ENCODE data around the gene HAUS2. TPM values are rescaled to one million over a fixed set of nuclear protein-coding genes. Genes with fewer than 3 reads are reported as not detected.

The HAUS2 gene
- total RNA-seq, 1 experiment from 2014 or later: 42.4 TPM

DNA sequence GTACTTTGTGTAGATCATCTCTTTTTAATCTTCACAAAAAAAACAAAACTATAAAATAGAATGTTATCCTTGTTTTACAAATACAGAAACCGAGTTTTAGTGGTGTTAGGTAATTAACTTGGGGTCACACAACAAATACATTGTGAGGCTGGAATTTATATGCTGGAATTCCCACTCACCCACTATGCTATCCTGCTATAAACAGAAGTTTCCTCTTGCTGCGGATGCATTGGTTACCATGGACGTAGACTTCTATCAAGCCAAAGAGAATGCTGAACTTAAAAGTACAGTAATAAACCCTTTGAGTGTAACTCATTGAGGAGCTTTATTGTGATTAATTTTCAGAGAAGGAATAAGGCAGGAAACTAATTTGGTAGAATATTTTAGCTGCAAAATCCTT is 44.0 kb upstream of the HAUS2 start:
- POLR2A ChIA-PET: interaction anchor here (0.5 to 0.8 kb wide), 5 partner anchors 22 to 481 kb away, joined by 3 to 11 read pairs (median 6); no protein-coding TSS in a partner anchor
- H3K9me3 ChIP-seq (ENCODE audit: control insufficient read depth, insufficient read depth, low read depth, low read length): no peaks in the 10 kb centered on the region
- H3K4me3 ChIP-seq (ENCODE audit: low read depth in 2 of 2, low read length in 2 of 2): no peak overlapping the region
- ATAC-seq (no peak), DNase-seq (ENCODE audit: low read depth, low spot score) (no peak)
- TF ChIP-seq POLR2AphosphoS5 (IDR thresholded peaks at IDR 0.05; ENCODE audit: low read depth, low read length): no peak
- TF ChIP-seq, protein P1, sequence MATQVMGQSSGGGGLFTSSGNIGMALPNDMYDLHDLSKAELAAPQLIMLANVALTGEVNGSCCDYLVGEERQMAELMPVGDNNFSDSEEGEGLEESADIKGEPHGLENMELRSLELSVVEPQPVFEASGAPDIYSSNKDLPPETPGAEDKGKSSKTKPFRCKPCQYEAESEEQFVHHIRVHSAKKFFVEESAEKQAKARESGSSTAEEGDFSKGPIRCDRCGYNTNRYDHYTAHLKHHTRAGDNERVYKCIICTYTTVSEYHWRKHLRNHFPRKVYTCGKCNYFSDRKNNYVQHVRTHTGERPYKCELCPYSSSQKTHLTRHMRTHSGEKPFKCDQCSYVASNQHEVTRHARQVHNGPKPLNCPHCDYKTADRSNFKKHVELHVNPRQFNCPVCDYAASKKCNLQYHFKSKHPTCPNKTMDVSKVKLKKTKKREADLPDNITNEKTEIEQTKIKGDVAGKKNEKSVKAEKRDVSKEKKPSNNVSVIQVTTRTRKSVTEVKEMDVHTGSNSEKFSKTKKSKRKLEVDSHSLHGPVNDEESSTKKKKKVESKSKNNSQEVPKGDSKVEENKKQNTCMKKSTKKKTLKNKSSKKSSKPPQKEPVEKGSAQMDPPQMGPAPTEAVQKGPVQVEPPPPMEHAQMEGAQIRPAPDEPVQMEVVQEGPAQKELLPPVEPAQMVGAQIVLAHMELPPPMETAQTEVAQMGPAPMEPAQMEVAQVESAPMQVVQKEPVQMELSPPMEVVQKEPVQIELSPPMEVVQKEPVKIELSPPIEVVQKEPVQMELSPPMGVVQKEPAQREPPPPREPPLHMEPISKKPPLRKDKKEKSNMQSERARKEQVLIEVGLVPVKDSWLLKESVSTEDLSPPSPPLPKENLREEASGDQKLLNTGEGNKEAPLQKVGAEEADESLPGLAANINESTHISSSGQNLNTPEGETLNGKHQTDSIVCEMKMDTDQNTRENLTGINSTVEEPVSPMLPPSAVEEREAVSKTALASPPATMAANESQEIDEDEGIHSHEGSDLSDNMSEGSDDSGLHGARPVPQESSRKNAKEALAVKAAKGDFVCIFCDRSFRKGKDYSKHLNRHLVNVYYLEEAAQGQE (IDR thresholded peaks at IDR 0.05; ENCODE audit: insufficient read depth in 1 of 2, low read depth in 2 of 2, low read length in 1 of 2): no peak
- no peak for TF ChIP-seq SIN3A (IDR thresholded peaks at IDR 0.05; ENCODE audit: borderline replicate concordance, insufficient read depth, low read depth, low read length)
- in situ Hi-C loops (cut with HindIII; ENCODE audit: low pct_unique_long_range_greater_than_20kb, low sequenced_read_pairs): no loop called here
- H3K4me1 ChIP-seq (ENCODE audit: control insufficient read depth, insufficient read depth, low read length): peaks cover 5% of the 10 kb centered on the region; the same call in 1 of the 2 replicates
- BruUV-seq (replicated peaks): no TSS peak
- intact Hi-C loops (cut with micrococcal nuclease; ENCODE audit: unreplicated experiment): no loop called here
- CTCF ChIA-PET: no interaction called here
- H3K36me3 ChIP-seq (ENCODE audit: control insufficient read depth, insufficient read depth, low read length): no peaks in the 10 kb centered on the region
- H3K27ac ChIP-seq (ENCODE audit: low read length): no peak overlapping the region
- H3K27me3 ChIP-seq (ENCODE audit: control insufficient read depth, insufficient read depth, low read length): no peaks in the 10 kb centered on the region

DNA sequence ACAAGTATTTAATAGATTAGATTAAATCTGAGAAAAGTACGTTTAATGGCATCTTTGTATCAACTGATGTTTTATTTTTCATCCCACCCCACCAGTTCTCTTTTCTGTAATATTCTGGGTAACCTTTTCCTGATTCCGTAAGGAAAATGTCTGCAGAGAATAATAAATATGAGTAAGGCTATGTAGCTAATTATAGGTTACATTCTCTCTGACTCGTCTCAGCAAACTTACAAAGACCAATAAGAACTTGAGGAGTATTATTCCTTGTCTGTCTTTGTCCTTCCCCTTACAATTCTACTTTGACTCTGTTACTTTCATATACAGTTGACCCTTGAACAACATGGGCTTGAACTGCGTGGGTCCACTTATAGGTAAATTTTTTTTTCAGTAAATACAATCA is 41.1 kb upstream of the HAUS2 start:
- no peaks in the 10 kb centered on the region for H3K4me1 ChIP-seq (ENCODE audit: control insufficient read depth, insufficient read depth, low read length)
- no peak overlapping the region for H3K4me3 ChIP-seq (ENCODE audit: low read depth in 2 of 2, low read length in 2 of 2)
- ChIA-PET CTCF (no interaction called here), POLR2A (no interaction called here)
- H3K9me3 ChIP-seq (ENCODE audit: control insufficient read depth, insufficient read depth, low read depth, low read length): no peaks in the 10 kb centered on the region
- TF ChIP-seq, protein P1 (IDR thresholded peaks at IDR 0.05; ENCODE audit: insufficient read depth in 1 of 2, low read depth in 2 of 2, low read length in 1 of 2): no peak
- no peak for TF ChIP-seq SIN3A (IDR thresholded peaks at IDR 0.05; ENCODE audit: borderline replicate concordance, insufficient read depth, low read depth, low read length)
- TF ChIP-seq, protein P2, sequence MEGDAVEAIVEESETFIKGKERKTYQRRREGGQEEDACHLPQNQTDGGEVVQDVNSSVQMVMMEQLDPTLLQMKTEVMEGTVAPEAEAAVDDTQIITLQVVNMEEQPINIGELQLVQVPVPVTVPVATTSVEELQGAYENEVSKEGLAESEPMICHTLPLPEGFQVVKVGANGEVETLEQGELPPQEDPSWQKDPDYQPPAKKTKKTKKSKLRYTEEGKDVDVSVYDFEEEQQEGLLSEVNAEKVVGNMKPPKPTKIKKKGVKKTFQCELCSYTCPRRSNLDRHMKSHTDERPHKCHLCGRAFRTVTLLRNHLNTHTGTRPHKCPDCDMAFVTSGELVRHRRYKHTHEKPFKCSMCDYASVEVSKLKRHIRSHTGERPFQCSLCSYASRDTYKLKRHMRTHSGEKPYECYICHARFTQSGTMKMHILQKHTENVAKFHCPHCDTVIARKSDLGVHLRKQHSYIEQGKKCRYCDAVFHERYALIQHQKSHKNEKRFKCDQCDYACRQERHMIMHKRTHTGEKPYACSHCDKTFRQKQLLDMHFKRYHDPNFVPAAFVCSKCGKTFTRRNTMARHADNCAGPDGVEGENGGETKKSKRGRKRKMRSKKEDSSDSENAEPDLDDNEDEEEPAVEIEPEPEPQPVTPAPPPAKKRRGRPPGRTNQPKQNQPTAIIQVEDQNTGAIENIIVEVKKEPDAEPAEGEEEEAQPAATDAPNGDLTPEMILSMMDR (IDR thresholded peaks at IDR 0.05): no peak
- TF ChIP-seq TCF7L2 (IDR thresholded peaks at IDR 0.05; ENCODE audit: low read depth, low read length): no peak
- TF ChIP-seq POLR2AphosphoS5 (IDR thresholded peaks at IDR 0.05; ENCODE audit: low read depth, low read length): no peak
- in situ Hi-C loops (cut with HindIII; ENCODE audit: low pct_unique_long_range_greater_than_20kb, low sequenced_read_pairs): no loop called here
- ATAC-seq (no peak), DNase-seq (ENCODE audit: low read depth, low spot score) (no peak)
- H3K27ac ChIP-seq (ENCODE audit: low read length): no peak overlapping the region
- no peaks in the 10 kb centered on the region for H3K27me3 ChIP-seq (ENCODE audit: control insufficient read depth, insufficient read depth, low read length)
- intact Hi-C loops (cut with micrococcal nuclease; ENCODE audit: unreplicated experiment): no loop called here
- H3K36me3 ChIP-seq (ENCODE audit: control insufficient read depth, insufficient read depth, low read length): no peaks in the 10 kb centered on the region
- no TSS peak for BruUV-seq (replicated peaks)

Data from Panc1 (cell line).